Loucy (cell line): ENCODE results near the gene S100A6.

Source experiments
- H2AFZ ChIP-seq: fragments of 200-600 bp; sonication (generic); 2 replicates; pipeline ENCODE4 v1.6.0; 2016; ENCODE audit warnings: antibody characterized with exemption, mild to moderate bottlenecking, low read length, moderate library complexity
- H3F3A ChIP-seq: fragments of 200-600 bp; 2 replicates; pipeline ENCODE4 v1.6.0; 2016; ENCODE audit warnings: antibody characterized with exemption, low read depth, mild to moderate bottlenecking
- H3K27me3 ChIP-seq: fragments of 200-600 bp; sonication (generic); 2 replicates; pipeline ENCODE4 v1.6.1; 2014; ENCODE audit warnings: low read length, mild to moderate bottlenecking; ENCODE audit not compliant: insufficient read depth, poor library complexity, severe bottlenecking
- H3K36me3 ChIP-seq: fragments of 200-600 bp; sonication (generic); 2 replicates; pipeline ENCODE4 v1.6.1; 2016; ENCODE audit warnings: low read length; ENCODE audit not compliant: insufficient read depth
- H3K4me1 ChIP-seq: fragments of 200-600 bp; sonication (generic); 2 replicates; pipeline ENCODE4 v1.5.1; 2014; ENCODE audit warnings: low read length, mild to moderate bottlenecking; ENCODE audit not compliant: insufficient read depth, poor library complexity, severe bottlenecking
- H3K4me2 ChIP-seq: fragments of 200-600 bp; sonication (generic); 2 replicates; pipeline ENCODE4 v1.6.0; 2014; ENCODE audit warnings: antibody characterized with exemption, low read length, low read depth, mild to moderate bottlenecking; ENCODE audit not compliant: poor library complexity, severe bottlenecking
- H3K4me3 ChIP-seq: fragments of 200-600 bp; sonication (generic); 2 replicates; pipeline ENCODE4 v1.5.1; 2014; ENCODE audit warnings: low read length, mild to moderate bottlenecking, mixed read lengths; ENCODE audit not compliant: poor library complexity, severe bottlenecking
- H3K79me2 ChIP-seq: fragments of 200-600 bp; sonication (generic); 2 replicates; pipeline ENCODE4 v1.6.1; 2014; ENCODE audit warnings: low read length; ENCODE audit not compliant: insufficient read depth
- H3K9ac ChIP-seq: fragments of 200-600 bp; sonication (generic); 2 replicates; pipeline ENCODE4 v1.6.0; 2014; ENCODE audit warnings: mild to moderate bottlenecking, low read depth, low read length, moderate library complexity; ENCODE audit not compliant: poor library complexity, severe bottlenecking
- H3K9me2 ChIP-seq: fragments of 200-600 bp; sonication (generic); replicated peaks from 2 replicates; pipeline ENCODE4 v1.6.1; 2016; ENCODE audit warnings: low read depth, low read length, mixed read lengths
- H3K9me3 ChIP-seq: fragments of 200-600 bp; sonication (generic); 2 replicates; pipeline ENCODE4 v1.6.1; 2014; ENCODE audit warnings: mild to moderate bottlenecking, antibody characterized with exemption, low read length, low read depth; ENCODE audit not compliant: insufficient read depth
- H4K20me1 ChIP-seq: fragments of 200-600 bp; sonication (generic); 2 replicates; pipeline ENCODE4 v1.6.0; 2014; ENCODE audit warnings: antibody characterized with exemption, low read length, mild to moderate bottlenecking; ENCODE audit not compliant: insufficient read depth, poor library complexity, severe bottlenecking
- EZH2phosphoT487 ChIP-seq: fragments of 200-600 bp; IDR thresholded peaks from 2 replicates; pipeline ENCODE4 v1.6.1; 2018; ENCODE audit warnings: antibody characterized with exemption, mild to moderate bottlenecking, moderate library complexity, borderline replicate concordance
- TF ChIP-seq, protein P1 (sequence below): fragments of 200-600 bp; sonication (generic); conservative IDR thresholded peaks from 2 replicates; pipeline ENCODE4 v1.5.1; 2014; ENCODE audit warnings: mild to moderate bottlenecking, antibody characterized with exemption, low read length

Gene S100A6

DNA sequence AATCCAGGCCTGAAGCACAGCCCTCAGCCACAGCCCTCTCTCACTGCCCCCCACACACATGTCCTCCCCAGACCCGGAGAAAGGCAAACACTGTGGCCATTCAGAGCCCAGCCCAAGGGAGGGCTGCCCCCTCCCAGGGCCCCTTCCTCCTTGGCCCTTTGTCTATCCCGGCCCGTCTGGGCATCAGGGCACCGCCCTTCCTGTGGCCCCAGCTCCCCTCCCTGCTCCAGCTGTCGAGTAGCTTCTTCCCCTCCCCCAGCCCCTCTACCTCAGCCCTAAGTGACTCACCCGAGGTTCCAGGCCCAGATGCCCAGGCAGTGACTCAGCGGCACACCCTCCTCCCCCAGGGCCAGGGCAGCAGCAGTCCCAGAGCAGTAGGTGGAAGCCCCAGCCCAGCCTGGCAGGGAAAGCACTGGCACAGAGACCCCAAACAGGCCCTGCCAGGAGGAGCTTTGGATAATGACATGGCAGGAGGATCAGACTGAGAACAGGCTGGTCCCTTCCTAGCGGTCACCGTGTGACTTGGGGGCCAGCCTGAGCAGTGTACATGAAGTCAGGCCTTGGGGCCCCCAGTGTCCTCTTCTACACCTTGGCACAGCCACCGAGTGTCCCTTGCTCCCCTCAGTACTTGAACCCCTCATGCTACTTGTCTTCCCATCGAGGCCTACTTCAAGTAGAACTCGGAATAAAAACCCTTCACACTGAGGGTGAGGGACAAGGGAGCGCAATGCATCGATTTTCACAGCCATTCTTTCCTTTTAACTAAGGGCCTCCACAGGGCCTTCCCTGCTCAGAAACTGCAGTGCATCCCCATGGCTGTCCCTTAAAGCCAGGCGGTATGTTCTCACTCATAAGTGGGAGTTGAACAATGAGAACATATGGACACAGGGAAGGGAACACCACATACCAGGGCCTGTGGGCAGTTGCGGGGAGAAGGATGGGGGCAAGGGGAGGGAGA, 30.9 kb upstream of the S100A6 start:
- no peaks in the 10 kb centered on the region for H3F3A ChIP-seq
- H3K9me3 ChIP-seq: no peaks in the 10 kb centered on the region
- H3K9ac ChIP-seq: peak overlapping the region; percentile 77
- H3K79me2 ChIP-seq: no peaks in the 10 kb centered on the region
- H3K4me1 ChIP-seq: peaks cover 32% of the 10 kb centered on the region
- no peaks in the 10 kb centered on the region for H3K36me3 ChIP-seq
- no peak overlapping the region for H2AFZ ChIP-seq
- H3K9me2 ChIP-seq: no peaks in the 10 kb centered on the region
- no peaks in the 10 kb centered on the region for H4K20me1 ChIP-seq
- no peaks in the 10 kb centered on the region for H3K27me3 ChIP-seq
- H3K4me3 ChIP-seq: peak overlapping the region; percentile 26
- TF ChIP-seq EZH2phosphoT487: no peak
- TF ChIP-seq, protein P1, sequence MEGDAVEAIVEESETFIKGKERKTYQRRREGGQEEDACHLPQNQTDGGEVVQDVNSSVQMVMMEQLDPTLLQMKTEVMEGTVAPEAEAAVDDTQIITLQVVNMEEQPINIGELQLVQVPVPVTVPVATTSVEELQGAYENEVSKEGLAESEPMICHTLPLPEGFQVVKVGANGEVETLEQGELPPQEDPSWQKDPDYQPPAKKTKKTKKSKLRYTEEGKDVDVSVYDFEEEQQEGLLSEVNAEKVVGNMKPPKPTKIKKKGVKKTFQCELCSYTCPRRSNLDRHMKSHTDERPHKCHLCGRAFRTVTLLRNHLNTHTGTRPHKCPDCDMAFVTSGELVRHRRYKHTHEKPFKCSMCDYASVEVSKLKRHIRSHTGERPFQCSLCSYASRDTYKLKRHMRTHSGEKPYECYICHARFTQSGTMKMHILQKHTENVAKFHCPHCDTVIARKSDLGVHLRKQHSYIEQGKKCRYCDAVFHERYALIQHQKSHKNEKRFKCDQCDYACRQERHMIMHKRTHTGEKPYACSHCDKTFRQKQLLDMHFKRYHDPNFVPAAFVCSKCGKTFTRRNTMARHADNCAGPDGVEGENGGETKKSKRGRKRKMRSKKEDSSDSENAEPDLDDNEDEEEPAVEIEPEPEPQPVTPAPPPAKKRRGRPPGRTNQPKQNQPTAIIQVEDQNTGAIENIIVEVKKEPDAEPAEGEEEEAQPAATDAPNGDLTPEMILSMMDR: no peak
- peak overlapping the region; percentile 51 for H3K4me2 ChIP-seq

DNA sequence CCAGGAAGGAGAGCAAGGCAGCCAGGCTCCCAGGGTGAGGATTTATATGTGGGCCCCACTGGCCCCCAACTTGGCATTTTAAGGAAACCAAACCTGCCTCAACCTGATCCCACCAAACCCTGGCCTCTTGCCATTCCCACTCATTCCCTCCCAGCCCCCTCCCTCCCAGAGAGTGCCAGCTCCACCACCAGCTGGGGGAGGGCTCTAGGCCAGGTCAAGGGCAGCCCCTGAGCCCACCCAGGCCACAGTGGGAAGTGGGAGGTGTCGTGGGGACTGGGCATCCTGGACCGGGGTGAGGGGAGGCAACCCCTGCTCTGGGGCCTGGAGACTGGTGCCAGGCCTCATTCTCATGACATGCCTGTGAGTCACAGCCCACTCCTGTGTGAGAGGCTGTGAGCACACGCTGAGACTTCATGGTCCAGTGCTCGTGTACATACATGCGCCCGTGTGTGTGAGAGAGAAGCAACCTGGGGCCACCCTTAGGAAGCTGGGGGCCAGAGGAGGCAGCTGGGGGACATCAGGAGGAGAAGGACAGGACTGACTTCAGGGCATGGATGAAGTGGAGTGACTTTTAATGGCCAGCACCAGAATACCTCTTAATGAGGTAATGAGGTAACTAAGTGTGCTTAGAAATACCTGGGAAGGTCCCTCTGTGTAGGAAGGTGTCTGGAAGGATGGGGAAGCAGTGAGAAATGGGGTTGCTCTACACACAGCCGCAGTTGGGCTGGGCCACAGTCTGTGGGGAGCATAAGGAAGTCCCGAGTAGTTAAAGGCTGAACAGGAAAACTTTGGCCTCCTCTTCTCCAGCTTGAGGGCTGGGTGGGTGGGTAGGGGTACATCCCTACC, 30.0 kb upstream of the S100A6 start, which contains the start of gene S100A2:
Gene S100A2, minus strand, starts transcription at position 316 of the 846 bp plus-strand sequence. CDS start 1,967 bp downstream, outside the sequence.
- H3K4me2 ChIP-seq: peak within 1 kb of the TSS; percentile 51

DNA sequence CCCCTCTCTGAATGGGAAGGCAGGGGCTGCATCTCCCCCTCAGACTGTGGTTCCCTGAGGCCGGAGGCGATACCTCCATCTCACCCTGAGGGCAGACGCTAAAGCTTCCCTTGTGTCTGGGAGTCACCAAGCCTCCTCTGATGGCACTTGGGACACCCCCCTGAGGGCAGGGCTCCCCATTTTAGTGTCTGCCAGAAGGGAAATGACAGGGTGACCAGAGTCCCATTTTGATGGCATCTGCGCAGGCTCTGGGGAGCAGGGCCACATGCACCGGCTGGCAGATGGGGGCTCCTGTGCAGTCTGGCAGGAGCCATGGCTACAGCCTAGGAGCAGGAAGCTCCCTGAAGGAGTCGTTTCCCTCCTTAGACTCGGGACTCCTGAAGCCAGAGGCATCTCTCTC, 28.2 kb upstream of the S100A6 start:
- Histone ChIP-seq H3K79me2 (no peaks in the 10 kb centered on the region), H3K9me2 (no peaks in the 10 kb centered on the region), H3F3A (no peaks in the 10 kb centered on the region), H2AFZ (no peak overlapping the region), H3K4me1 (peaks cover 32% of the 10 kb centered on the region), H3K9me3 (no peaks in the 10 kb centered on the region), H3K4me2 (no peak overlapping the region), H3K9ac (no peak overlapping the region), H3K4me3 (no peak overlapping the region), H3K27me3 (no peaks in the 10 kb centered on the region), H3K36me3 (no peaks in the 10 kb centered on the region), H4K20me1 (no peaks in the 10 kb centered on the region)
- TF ChIP-seq, protein P1: no peak
- no peak for TF ChIP-seq EZH2phosphoT487

More for the DNA sequence above, 30.0 kb upstream of the S100A6 start, which contains the start of gene S100A2:
- Histone ChIP-seq H3K4me3 (peak within 1 kb of the TSS; percentile 26), H3K9me2 (no peaks in the 10 kb centered on the region), H3F3A (no peaks in the 10 kb centered on the region), H2AFZ (peak within 1 kb of the TSS; percentile 67), H3K36me3 (no peaks in the 10 kb centered on the region), H3K9ac (peak within 1 kb of the TSS; percentile 77), H4K20me1 (no peaks in the 10 kb centered on the region), H3K79me2 (no peaks in the 10 kb centered on the region), H3K4me1 (peaks cover 32% of the 10 kb centered on the region), H3K9me3 (no peaks in the 10 kb centered on the region), H3K27me3 (no peaks in the 10 kb centered on the region)
- TF ChIP-seq EZH2phosphoT487: no peak
- TF ChIP-seq, protein P1: no peak
